Ascending aorta (tissue), 2 donors: ENCODE results near the gene DENND1C. TPM values are rescaled to one million over a fixed set of nuclear protein-coding genes. Genes with fewer than 3 reads are reported as not detected.

Experiments
- DNase-seq, 2 donors: peaks; one replicate each; pipeline ENCODE4 v3.0.0-alpha.2; 2019; ENCODE audit warnings: low spot score in 2 of 2
- H3K27ac ChIP-seq, 2 donors: fragments of 200-600 bp; sonication (generic); one replicate each; pipeline ENCODE4 v1.5.1; 2016 to 2017; ENCODE audit warnings: mild to moderate bottlenecking in 1 of 2
- H3K27me3 ChIP-seq: fragments of 200-600 bp; sonication (generic); one replicate; pipeline ENCODE4 v1.5.1; 2017
- H3K36me3 ChIP-seq, 2 donors: fragments of 200-600 bp; sonication (generic); one replicate each; pipeline ENCODE4 v1.5.1; 2016
- H3K4me1 ChIP-seq, 2 donors: fragments of 200-600 bp; sonication (generic); one replicate each; pipeline ENCODE4 v1.5.1; 2016 to 2017; ENCODE audit warnings: mild to moderate bottlenecking in 1 of 2
- H3K4me3 ChIP-seq, 2 donors: fragments of 200-600 bp; sonication (generic); one replicate each; pipeline ENCODE4 v1.5.1; 2016 to 2017; ENCODE audit warnings: mild to moderate bottlenecking in 1 of 2
- H3K9me3 ChIP-seq, 2 donors: fragments of 200-600 bp; sonication (generic); one replicate each; pipeline ENCODE4 v1.5.1; 2016
- intact Hi-C: fragments of 100-400 bp; cut with DNase I; formaldehyde crosslinking; loops from one replicate; pipeline ENCODE4 v1.15.1; 2023
- total RNA-seq: library from RNA; depleted of rRNA; stranded (reverse); fragments of >200 nt; gene quantifications from one replicate; pipeline ENCODE4 v1.1.0, GENCODE V29; 2016
- TF ChIP-seq, protein P1 (sequence below), 3 experiments: fragments of 200-600 bp in 2 of 3; fragments of 450-650 bp in 1 of 3; sonication (generic) in 2 of 3; IDR thresholded peaks; one replicate each; pipeline ENCODE4 v1.5.1; 2016 to 2019; ENCODE audit warnings: antibody characterized with exemption in 3 of 3, mild to moderate bottlenecking in 1 of 3, moderate library complexity in 1 of 3

The DENND1C gene
- total RNA-seq, 1 donor from 2014 or later, result 24.4 TPM

DNA sequence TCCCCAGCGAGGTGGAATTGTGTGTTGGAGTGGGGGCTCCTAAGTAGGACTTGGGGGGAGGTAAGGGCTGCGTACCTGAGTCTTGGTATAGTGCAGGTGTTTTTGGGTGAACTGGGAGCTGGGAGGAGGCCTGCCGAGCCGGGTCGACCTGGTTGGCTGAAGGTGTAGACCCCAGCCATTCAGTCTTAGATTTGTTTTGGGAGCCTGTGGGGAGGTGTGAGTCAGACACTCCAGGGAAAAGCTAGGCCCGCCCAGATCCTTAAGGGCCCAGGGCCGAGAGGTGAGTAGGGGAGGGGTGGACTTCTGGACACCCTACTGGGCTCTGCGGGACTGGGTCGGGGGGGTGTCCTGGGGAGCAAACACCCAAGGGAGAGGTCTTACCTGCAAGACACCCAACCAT is 16.6 kb downstream of the DENND1C start:
- Histone ChIP-seq H3K9me3 (no peaks in the 10 kb centered on the region), H3K27ac (no peak overlapping the region), H3K4me3 (no peak overlapping the region), H3K36me3 (no peaks in the 10 kb centered on the region), H3K4me1 (peaks cover 0 to 4% of the 10 kb centered on the region in 2 donors), H3K27me3 (no peaks in the 10 kb centered on the region)
- TF ChIP-seq, protein P1, sequence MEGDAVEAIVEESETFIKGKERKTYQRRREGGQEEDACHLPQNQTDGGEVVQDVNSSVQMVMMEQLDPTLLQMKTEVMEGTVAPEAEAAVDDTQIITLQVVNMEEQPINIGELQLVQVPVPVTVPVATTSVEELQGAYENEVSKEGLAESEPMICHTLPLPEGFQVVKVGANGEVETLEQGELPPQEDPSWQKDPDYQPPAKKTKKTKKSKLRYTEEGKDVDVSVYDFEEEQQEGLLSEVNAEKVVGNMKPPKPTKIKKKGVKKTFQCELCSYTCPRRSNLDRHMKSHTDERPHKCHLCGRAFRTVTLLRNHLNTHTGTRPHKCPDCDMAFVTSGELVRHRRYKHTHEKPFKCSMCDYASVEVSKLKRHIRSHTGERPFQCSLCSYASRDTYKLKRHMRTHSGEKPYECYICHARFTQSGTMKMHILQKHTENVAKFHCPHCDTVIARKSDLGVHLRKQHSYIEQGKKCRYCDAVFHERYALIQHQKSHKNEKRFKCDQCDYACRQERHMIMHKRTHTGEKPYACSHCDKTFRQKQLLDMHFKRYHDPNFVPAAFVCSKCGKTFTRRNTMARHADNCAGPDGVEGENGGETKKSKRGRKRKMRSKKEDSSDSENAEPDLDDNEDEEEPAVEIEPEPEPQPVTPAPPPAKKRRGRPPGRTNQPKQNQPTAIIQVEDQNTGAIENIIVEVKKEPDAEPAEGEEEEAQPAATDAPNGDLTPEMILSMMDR (IDR thresholded peaks at IDR 0.05), result no peak
- intact Hi-C loops, result no loop called here
- DNase-seq, result no peak

DNA sequence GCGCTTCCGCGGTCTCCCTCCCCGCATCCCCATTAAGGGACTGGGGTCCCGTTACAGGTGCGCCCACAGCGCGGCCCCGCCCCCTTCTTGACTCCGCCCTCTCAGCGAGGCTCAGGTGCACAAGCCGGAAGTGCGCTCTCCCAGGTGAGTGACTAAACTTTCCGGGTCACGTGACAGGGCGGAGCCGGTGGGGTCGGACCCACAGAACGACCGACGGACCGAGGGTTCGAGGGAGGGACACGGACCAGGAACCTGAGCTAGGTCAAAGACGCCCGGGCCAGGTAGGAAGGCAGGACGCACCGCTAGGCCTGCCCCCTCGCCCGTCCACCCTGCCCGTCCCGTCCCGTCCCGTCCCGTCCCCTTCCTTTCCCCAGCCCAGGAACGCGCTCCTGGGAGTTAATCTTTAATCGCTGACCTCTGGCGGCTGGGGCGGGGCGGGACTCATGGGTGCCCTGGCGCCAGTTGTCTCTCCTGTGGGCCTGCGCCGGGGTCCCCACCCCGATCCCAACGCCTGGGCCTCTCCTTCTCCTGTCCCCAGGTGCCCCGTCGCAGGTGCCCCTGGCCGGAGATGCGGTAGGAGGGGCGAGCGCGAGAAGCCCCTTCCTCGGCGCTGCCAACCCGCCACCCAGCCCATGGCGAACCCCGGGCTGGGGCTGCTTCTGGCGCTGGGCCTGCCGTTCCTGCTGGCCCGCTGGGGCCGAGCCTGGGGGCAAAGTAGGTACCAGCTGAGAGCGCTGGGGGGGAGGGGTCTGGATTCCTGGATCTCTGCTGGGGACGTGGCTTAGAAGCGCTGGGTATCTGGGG is 17.3 kb downstream of the DENND1C start, which contains the start of gene CRB3:
Gene CRB3 (plus strand): TSS at position 202 of the 804 bp plus-strand sequence. CDS start 431 bp downstream, at position 633.
- Histone ChIP-seq H3K27me3 (no peaks in the 10 kb centered on the region), H3K4me1 (peaks cover 0 to 4% of the 10 kb centered on the region in 2 donors), H3K36me3 (no peaks in the 10 kb centered on the region), H3K9me3 (no peaks in the 10 kb centered on the region), H3K4me3 (no peak within 1 kb of the TSS), H3K27ac (no peak within 1 kb of the TSS)
- TF ChIP-seq, protein P1 (IDR thresholded peaks at IDR 0.05), result no peak
- intact Hi-C loops, result no loop called here
- DNase-seq, result no peak

DNA sequence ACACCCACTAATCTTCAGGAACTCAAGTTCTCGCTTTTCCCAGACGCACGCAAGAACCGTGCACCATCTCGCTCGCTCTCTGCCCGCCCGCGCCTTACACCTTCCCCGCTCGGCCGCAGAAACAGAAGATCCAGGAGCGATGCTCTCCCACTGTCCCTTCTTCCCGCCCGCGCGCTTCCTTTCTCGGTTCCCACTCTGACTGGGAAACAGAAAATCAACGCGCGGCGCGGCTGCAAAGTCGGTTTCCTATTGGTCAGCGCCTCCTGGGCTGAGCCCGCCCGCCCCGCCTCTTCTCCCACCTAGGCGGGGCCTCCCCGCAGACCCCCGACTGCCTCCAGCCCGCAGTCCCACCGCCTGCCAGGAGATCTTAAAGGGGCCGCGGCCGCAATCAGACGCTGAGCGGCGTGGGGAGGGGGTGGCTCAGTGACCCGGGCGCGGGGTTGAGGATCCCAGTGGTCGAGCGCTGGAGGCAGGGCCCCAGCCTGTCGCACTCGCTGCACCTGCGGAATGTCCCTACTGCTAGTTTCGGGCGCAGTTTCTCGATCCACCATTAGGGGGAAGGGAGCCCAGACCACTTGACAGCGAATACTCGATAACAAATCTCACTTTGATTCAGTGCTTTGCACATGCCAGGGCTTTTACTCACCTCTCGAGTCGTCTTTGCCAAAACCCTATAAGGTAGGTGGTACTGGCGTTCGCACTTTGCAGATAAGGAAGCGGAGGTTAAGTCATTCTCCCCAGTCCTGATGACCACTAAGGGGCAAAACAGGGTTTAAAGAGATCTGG is 21.3 kb downstream of the DENND1C start:
- intact Hi-C loops, result loop anchor here (1.0 to 2.0 kb wide), 2 partner anchors 35 to 277 kb away; partner anchors contain the start of gene GPR108
- Histone ChIP-seq H3K4me3 (peak overlapping the region; percentile 72 to 79), H3K9me3 (no peaks in the 10 kb centered on the region), H3K36me3 (peaks cover 0 to 10% of the 10 kb centered on the region in 2 donors), H3K27me3 (no peaks in the 10 kb centered on the region), H3K4me1 (peaks cover 0 to 4% of the 10 kb centered on the region in 2 donors), H3K27ac (peak overlapping the region in 1 of 2 donors; percentile 59)
- TF ChIP-seq, protein P1 (IDR thresholded peaks at IDR 0.05), result peak; percentile 59 to 73 (median 63)
- peak; percentile 84 to 98 for DNase-seq

DNA sequence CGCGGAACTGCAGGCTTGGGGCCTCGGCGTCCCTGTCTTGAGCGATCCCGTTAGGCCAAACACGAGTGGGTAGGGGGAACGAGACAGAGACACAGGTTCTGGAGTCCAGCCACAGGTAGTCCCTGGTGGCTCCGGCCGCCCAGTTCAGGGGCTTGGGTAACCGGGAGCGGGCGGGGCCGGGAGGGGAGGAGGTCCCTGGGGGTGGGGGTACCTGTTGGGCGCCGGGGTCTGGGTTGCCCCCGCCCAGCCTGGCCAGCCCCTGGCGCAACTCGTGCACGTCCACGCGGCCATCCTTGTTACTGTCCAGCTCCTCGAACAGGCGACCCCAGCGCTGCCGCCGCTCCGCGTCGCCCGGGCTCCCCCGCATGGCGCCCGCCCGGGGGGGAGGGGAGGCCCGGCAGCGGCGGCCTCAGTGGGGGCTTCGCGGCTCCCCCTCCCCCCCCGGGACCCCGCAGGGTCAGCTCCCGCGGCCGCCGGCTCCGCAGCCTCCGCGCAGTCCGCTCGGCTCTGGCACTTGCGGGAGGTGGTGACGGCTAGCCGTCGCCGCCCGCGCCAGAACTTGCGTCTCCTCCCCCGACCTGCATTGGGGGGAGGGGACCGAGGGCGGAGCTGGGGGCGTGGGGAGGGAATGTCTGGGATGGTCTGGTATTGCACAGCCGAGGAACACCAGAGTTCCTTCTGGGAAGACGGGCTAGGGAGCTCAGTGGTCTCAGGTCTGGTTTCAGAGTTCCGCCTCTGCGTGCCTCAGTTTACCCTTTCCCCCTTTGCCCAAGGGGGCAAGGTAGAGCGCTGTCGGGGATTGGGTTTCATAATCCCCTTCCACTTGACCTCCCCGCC is 22.1 kb downstream of the DENND1C start, which contains the start of gene SLC25A23:
Gene SLC25A23 (minus strand): TSS at position 531 of the 837 bp plus-strand sequence. CDS start 164 bp downstream, at position 367.
- H3K27ac ChIP-seq, result peak within 1 kb of the TSS; percentile 29 to 59

More for the DNA sequence above, 22.1 kb downstream of the DENND1C start, which contains the start of gene SLC25A23:
- peaks cover 0 to 4% of the 10 kb centered on the region in 2 donors for H3K4me1 ChIP-seq
- peaks cover 8 to 18% of the 10 kb centered on the region in 2 donors for H3K36me3 ChIP-seq
- intact Hi-C loops, result loop anchor here (1.0 to 2.0 kb wide), 3 partner anchors 34 to 277 kb away; partner anchors contain the start of genes GPR108 and GTF2F1
- TF ChIP-seq, protein P1 (IDR thresholded peaks at IDR 0.05), result no peak
- H3K27me3 ChIP-seq, result no peaks in the 10 kb centered on the region
- no peaks in the 10 kb centered on the region for H3K9me3 ChIP-seq
- H3K4me3 ChIP-seq, result peak within 1 kb of the TSS; percentile 72 to 79
- DNase-seq, result peak in 1 of 2 donors; percentile 75
